Measurements from ENCODE around the gene TAF11L14.
"Not testable (repeated sequence)": the region's sequence is repeated elsewhere in the genome, so short reads cannot be mapped to it uniquely, and the experiment has no call there.

The TAF11L14 gene

DNA sequence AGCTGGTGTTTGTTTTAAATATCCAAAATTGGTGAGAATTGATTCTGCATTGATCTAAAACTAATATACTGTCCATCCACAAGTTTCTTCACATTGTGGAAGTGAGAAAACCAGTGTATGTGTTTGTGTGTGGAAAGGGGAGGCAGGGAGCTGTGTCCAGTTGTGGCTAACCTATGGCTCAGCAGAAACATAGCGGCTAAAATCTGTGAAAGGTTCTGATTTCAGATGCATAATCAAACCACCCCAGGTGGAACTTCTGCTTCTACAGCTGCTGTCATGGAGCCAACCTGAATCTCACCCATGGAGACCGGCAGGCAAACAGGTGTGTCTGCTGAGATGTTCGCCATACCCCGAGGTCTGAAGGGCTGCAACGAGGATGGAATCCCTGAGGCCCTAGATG is at the start of gene TAF11L14:
Gene TAF11L14 (plus strand): TSS at position 301 of the 400 bp plus-strand sequence.
- TF ChIP-seq, protein P1, sequence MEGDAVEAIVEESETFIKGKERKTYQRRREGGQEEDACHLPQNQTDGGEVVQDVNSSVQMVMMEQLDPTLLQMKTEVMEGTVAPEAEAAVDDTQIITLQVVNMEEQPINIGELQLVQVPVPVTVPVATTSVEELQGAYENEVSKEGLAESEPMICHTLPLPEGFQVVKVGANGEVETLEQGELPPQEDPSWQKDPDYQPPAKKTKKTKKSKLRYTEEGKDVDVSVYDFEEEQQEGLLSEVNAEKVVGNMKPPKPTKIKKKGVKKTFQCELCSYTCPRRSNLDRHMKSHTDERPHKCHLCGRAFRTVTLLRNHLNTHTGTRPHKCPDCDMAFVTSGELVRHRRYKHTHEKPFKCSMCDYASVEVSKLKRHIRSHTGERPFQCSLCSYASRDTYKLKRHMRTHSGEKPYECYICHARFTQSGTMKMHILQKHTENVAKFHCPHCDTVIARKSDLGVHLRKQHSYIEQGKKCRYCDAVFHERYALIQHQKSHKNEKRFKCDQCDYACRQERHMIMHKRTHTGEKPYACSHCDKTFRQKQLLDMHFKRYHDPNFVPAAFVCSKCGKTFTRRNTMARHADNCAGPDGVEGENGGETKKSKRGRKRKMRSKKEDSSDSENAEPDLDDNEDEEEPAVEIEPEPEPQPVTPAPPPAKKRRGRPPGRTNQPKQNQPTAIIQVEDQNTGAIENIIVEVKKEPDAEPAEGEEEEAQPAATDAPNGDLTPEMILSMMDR (IDR thresholded peaks at IDR 0.05; ENCODE audit: insufficient read depth, low read depth, low read length, missing control alignments) = no peak
- no peak for DNase-seq (ENCODE audit: low read depth)
- H3K4me3 ChIP-seq (ENCODE audit: low read length) = no peak within 1 kb of the TSS

DNA sequence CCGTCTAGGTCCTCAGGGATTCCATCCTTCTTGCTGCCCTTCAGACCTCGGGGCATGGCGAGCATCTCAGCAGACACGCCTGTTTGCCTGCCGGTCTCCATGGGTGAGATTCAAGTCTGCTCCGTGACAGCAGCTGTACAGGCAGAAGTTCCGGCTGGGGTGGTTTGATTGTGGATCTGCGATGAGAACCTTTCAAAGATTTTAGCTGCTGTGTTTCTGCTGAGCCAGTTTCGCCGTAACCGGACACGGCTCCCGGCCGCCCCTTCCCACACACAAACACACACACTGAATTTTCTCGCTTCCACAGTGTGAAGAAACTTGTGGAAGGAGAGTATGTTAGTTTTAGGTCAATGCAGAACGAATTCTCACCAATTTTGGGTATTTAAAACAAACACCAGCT is 48.6 kb upstream of the TAF11L14 start, which contains the start of gene TAF11L7:
Gene TAF11L7 (minus strand): TSS at position 101 of the 400 bp plus-strand sequence.
- DNase-seq (ENCODE audit: low read depth); H3K4me3 ChIP-seq (ENCODE audit: low read length): not testable (repeated sequence)

DNA sequence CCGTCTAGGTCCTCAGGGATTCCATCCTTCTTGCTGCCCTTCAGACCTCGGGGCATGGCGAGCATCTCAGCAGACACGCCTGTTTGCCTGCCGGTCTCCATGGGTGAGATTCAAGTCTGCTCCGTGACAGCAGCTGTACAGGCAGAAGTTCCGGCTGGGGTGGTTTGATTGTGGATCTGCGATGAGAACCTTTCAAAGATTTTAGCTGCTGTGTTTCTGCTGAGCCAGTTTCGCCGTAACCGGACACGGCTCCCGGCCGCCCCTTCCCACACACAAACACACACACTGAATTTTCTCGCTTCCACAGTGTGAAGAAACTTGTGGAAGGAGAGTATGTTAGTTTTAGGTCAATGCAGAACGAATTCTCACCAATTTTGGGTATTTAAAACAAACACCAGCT is 43.4 kb upstream of the TAF11L14 start, which contains the start of gene TAF11L8:
Gene TAF11L8 (minus strand): TSS at position 101 of the 400 bp plus-strand sequence.
- H3K4me3 ChIP-seq (ENCODE audit: low read length); DNase-seq (ENCODE audit: low read depth): not testable (repeated sequence)

DNA sequence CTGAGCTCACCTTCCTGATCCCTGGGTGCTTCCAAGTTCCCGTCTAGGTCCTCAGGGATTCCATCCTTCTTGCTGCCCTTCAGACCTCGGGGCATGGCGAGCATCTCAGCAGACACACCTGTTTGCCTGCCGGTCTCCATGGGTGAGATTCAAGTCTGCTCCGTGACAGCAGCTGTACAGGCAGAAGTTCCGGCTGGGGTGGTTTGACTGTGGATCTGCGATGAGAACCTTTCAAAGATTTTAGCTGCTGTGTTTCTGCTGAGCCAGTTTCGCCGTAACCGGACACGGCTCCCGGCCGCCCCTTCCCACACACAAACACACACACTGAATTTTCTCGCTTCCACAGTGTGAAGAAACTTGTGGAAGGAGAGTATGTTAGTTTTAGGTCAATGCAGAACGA is 40.0 kb upstream of the TAF11L14 start, which contains the start of gene TAF11L9:
Gene TAF11L9 (minus strand): TSS at position 140 of the 400 bp plus-strand sequence.
- not testable (repeated sequence) for H3K4me3 ChIP-seq (ENCODE audit: low read length); DNase-seq (ENCODE audit: low read depth)

DNA sequence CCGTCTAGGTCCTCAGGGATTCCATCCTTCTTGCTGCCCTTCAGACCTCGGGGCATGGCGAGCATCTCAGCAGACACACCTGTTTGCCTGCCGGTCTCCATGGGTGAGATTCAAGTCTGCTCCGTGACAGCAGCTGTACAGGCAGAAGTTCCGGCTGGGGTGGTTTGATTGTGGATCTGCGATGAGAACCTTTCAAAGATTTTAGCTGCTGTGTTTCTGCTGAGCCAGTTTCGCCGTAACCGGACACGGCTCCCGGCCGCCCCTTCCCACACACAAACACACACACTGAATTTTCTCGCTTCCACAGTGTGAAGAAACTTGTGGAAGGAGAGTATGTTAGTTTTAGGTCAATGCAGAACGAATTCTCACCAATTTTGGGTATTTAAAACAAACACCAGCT is 36.5 kb upstream of the TAF11L14 start, which contains the start of gene TAF11L10:
Gene TAF11L10 (minus strand): TSS at position 101 of the 400 bp plus-strand sequence.
- not testable (repeated sequence) for H3K4me3 ChIP-seq (ENCODE audit: low read length); DNase-seq (ENCODE audit: low read depth)

DNA sequence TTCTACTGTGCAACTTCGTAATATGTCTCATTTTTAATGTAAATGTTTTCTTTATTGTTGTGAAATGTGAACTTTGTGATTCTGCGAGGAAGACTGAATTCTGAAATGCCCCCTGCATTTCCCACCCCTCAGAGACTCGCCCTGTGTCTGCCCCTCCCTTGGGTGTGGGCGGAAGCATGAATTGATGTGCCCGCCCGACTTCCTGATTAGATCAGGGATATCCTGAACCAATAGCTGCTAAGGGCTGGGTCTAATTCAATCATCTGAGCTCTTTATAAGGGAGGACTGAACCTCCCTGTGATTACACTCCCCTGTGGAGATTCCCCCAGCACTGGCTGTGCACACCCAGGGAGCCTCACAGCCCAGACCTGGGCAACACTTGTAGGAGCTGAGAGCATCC is 30.4 kb upstream of the TAF11L14 start, which contains the start of gene TAF11L11:
Gene TAF11L11 (plus strand): TSS at position 304 of the 400 bp plus-strand sequence.
- DNase-seq (ENCODE audit: low read depth); H3K4me3 ChIP-seq (ENCODE audit: low read length): not testable (repeated sequence)

DNA sequence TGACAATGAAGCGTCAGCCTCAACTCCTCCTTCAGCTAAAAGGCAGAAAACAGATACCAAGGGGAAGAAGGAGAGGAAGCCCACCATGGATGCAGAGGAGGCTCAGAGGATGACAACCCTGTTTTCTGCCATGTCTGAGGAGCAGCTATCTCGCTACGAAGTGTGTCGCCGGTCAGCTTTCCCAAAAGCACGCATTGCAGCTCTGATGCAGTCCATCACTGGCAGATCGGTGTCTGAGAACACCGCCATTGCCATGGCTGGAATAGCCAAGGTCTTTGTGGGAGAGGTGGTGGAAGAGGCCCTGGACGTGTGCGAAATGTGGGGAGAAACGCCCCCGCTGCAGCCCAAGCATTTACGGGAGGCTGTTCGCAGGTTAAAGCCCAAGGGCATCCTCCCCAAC is 29.3 kb upstream of the TAF11L14 start:
- DNase-seq (ENCODE audit: low read depth) = no peak
- TF ChIP-seq, protein P1 (IDR thresholded peaks at IDR 0.05; ENCODE audit: insufficient read depth, low read depth, low read length, missing control alignments) = no peak
- no peak overlapping the region for H3K4me3 ChIP-seq (ENCODE audit: low read length)

DNA sequence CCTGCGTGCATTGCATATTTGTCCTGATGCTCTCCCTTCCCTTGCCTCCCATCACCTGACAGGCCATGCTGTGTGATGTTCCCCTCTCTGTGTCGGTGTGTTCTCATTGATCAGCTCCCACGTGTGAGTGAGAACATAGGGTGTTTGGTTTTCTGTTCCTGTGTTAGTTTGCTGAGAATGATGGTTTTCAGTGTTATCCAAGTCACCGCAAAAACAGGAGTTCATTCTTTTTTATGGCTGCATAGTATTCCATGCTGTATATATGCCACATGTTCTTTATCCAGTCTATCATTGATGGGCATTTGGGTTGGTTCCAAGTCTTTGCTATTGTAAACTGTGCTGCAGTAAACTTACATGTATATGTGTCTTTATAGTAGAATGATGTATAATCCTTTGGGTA is 26.8 kb upstream of the TAF11L14 start:
- H3K4me3 ChIP-seq (ENCODE audit: low read length); DNase-seq (ENCODE audit: low read depth): not testable (repeated sequence)

DNA sequence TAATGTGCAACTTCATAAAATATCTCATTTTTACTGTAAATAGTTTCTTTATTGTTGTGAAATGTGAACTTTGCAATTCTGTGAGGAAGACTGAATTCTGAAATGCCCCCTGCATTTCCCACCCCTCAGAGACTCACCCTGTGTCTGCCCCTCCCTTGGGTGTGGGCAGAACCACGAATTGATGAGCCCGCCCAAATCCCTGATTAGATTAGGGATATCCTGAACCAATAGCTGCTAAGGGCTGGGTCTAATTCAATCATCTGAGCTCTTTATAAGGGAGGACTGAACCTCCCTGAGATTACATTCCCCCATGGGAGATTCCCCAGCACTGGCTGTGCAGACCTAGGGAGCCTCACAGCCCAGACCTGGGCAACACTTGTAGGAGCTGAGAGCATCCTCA is 24.2 kb upstream of the TAF11L14 start, which contains the start of gene TAF11L12:
Gene TAF11L12 (plus strand): TSS at position 301 of the 400 bp plus-strand sequence.
- not testable (repeated sequence) for H3K4me3 ChIP-seq (ENCODE audit: low read length); DNase-seq (ENCODE audit: low read depth)

DNA sequence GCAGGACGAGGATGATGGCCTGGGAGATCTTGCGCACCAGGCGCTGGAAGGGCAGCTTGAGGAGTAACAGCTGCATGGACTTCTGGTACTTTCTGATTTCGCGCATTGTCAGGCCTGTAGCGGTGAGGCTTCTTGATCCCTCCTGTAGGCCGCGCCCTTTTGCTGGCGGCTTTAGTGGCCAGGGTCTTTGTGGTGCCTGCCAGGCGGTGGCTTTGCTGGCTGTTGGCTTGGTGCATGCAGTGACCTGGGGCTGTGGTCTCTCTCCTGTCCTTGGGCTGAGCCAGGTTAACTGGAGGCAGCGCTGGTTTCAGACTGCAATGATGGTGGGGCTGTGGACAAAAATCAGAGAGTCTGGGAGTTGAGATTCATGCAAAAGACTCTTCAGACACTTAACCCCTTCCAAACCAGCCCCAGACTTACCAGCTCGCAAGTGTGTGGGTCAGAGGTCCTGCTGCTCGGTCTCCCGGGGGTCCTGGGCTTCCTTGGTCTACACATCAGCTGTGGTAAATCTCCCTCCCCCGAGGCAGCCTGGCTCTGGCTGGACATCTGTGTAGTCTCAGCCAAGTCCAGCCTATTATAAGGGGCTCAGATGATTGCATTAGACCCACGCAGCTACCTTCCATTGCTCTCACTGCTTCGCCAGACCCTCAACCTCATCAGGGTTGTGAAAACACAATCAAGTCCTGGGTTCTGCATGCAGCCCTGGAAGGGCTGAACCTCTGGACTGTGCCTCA is 19.2 kb upstream of the TAF11L14 start:
- H3K4me3 ChIP-seq (ENCODE audit: low read length) = no peak overlapping the region
- TF ChIP-seq, protein P1 (IDR thresholded peaks at IDR 0.05; ENCODE audit: insufficient read depth, low read depth, low read length, missing control alignments) = no peak
- no peak for DNase-seq (ENCODE audit: low read depth)

DNA sequence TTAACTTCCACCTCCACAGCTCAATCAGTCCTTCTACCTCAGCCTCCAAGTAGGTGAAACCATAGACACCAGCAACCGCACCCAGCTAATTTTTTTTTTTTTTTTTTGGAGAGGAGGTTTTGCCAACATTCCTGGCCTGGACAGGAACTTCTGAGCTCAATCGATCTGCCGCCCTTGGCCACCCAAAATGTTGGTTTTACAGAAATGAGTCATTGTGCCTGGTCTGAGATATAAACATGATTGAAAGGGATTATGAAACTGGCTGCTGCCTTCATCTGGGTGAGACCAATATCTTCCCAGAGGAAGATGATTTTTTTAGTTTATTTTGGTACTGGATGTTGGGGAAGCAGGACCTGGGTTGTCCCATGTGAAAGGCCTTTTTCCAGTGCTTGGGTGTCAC is 14.9 kb upstream of the TAF11L14 start:
- no peak overlapping the region for H3K4me3 ChIP-seq (ENCODE audit: low read length)
- TF ChIP-seq, protein P1 (IDR thresholded peaks at IDR 0.05; ENCODE audit: insufficient read depth, low read depth, low read length, missing control alignments) = no peak
- DNase-seq (ENCODE audit: low read depth) = no peak
